Stimulated activated CD4-positive, alpha-beta T cell treated with anti-CD3 and anti-CD28 coated beads, Interleukin-1b, Interleukin-23, amount 100 ng/mL, for 24 hours (primary cell): ENCODE data around the gene CLSTN2.

Experiments used
- DNase-seq, 4 experiments: peaks; one replicate each; pipeline ENCODE4 v3.0.0-alpha.2; 2020; ENCODE audit warnings: low read depth in 4 of 4, low spot score in 1 of 4

Gene CLSTN2

GRCh38 chr3:140006331-140006730 is 71.3 kb downstream of the CLSTN2 start:
- no peak for DNase-seq

- no peak for DNase-seq
Observed at GRCh38 chr3:140007081-140007480, 72.1 kb downstream of the CLSTN2 start.

DNA sequence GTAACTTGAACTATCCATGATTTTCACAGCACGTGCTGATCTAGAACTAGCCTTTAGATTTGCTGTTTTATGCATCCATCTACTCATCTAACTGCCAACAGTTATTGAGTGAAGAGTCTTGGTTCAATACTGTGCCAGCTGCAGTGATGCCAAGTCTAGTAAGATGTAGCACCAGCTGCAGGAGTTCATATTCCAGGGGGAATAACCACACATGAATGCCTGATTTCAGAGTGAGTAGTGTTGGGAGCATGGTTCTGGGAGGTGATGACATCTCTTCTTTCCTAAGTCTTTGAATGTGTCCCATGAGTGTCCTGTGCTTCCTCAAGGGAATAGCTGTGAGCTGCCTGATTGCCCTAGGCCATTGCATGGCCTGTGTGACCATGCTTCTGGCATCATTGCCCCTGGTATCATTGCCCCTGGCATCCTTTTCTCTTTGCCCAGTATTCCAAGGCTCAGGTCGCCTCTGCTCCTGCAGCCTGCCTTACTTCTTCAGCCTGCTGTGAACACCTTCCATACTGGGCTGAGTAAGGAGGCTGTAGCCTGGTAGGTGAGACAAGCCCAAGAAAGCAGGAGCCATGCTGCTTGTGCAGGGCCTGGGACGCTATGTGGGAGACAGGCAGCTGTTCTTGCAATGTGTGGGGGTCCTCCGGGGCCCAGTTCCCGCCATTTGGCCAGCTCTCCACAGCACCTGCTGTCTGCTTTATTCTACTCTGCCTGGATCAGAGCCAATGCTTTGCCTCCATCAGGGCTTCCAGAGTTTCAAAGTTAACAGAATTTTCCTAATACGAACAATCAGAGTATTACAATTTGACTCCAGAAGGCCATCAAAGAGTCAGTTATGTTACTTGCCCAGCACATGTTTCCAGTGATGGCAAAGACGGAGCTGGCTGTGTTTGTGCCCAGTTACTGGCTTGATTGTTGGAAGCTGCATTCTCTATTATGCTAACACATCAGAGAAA is 73.2 kb downstream of the CLSTN2 start:
- DNase-seq: no peak

DNA sequence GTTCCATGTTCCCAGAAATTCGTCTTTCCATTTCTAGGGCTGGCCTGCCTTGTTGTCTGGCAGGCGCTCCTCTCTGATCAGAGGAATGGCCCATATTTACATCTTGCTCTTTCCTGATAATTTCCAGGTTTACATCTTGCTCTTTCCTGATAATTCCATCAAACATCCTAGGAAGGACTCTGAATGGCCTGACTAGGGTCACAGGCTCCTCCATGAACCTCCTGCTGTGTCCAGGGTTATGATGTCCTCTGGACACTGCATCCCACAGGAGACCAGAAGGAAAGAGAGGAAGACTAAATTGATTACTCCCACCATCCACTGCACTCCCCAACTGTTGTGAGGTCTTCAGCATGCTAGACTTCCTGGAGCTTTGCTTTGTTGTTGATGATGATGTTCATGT is 75.4 kb downstream of the CLSTN2 start:
- no peak for DNase-seq

GRCh38 chr3:140011086-140011485 is 76.1 kb downstream of the CLSTN2 start:
- DNase-seq: no peak

GRCh38 chr3:140011611-140012277 is 76.8 kb downstream of the CLSTN2 start:
- no peak for DNase-seq

DNA sequence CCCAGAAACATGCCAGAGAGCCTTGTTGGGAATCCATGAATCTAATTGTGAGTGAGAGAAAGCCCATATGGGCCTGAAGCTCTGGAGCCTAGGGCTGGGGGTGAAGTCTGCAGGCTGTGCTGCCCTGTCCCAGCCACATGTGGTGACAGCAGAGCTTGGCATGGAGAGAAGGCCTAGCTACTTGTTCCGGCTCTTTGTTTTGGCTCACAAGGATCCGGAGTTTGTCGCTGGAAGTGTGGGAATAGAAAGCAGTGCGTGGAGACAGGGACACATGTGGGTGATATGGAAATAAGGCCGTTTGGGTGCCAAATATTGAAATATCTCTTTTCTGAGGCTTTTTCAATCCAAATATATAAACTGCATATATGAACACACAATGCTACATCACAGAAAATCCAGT is 78.2 kb downstream of the CLSTN2 start:
- no peak for DNase-seq

DNA sequence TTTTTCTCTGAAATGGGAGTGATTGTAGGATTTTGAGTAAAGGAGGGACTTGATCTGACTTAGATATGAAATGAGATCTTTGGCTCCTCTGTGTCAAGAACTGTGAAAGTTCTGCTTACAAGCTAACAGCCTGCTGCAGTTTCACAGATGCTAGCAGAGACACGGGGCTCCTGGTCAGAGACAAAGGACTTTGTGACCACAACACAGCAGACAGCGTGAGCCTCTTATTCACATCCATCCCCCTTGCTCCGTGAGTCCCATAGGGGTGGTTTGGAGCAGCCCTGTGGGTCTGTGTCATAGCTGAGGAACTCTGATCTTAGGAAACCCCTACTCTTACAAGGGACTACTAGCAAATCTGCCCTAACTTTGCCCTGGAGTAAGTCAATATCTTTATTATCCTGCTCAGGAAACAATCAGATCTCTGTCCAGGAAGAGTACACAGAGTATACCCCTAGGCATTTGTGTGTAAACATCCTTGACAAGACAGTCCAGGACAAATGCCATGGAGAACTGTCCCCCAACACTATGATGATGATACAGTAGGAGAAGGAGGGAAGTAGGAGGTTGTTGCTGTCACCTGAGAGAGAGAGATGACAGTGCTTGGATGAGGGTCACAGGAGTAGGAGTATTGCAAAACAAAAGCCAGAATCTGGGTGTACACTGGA is 80.0 kb downstream of the CLSTN2 start:
- no peak for DNase-seq

- no peak for DNase-seq
Observed at GRCh38 chr3:140015741-140016140, 80.8 kb downstream of the CLSTN2 start.

DNA sequence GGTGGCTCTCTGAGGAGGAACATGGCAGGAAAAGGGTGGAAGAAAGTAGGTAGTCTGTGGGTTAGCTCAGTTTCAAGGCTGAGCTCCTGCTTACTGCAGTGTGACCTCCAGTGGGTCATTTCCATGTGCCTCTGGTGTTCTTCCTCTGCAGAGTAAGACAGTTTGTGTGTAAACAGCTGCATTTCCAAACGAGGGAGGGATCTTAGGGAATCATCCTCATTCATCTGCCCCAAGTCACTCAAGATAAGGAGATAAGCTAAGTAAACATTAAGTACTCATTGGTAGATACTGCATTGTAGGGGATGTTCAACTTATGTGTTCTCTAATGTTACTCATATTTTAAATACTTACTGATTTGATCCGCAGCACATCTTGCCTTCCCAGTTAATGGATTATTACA is 83.6 kb downstream of the CLSTN2 start:
- DNase-seq: no peak

DNA sequence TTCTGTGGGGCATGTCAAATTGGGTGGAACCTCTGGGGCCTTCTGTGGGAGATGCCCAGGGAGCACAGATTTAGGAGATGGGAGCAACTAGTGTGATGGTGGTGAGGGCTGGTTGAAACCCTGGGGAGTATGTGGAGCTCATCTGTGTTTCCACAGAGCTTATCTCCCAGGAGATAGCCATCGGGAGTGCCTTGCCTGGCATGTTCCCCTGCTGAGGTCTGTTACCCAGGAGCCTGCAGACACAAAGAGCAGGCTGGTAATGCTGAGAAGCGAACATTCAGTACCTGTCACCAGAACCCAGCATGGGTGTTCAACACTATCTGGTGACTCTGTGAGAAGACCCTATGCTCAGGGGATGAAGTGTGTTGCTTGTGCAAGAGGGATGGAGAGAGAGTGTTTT is 85.0 kb downstream of the CLSTN2 start:
- DNase-seq: no peak

DNA sequence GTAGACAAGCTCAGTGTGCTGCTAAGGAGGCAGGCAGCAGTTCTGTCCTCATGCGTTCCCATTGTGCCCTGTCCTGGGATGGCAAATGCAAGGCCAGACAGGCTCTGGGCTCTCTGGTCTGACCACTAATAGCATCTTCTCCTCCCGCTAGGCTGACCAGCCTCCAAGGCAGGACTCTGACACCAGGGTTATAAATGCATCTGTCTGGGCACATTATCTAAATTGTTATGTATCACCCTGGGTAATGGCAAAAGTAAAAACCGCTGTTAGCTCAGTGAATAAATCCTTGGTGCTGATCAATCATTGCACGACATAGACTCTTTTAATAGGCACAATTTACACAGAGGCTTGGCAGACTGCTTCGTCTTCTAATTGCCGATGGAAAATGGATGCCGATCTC is 85.6 kb downstream of the CLSTN2 start:
- DNase-seq: no peak

- no peak for DNase-seq
Observed at GRCh38 chr3:140021269-140021668, 86.3 kb downstream of the CLSTN2 start.

DNA sequence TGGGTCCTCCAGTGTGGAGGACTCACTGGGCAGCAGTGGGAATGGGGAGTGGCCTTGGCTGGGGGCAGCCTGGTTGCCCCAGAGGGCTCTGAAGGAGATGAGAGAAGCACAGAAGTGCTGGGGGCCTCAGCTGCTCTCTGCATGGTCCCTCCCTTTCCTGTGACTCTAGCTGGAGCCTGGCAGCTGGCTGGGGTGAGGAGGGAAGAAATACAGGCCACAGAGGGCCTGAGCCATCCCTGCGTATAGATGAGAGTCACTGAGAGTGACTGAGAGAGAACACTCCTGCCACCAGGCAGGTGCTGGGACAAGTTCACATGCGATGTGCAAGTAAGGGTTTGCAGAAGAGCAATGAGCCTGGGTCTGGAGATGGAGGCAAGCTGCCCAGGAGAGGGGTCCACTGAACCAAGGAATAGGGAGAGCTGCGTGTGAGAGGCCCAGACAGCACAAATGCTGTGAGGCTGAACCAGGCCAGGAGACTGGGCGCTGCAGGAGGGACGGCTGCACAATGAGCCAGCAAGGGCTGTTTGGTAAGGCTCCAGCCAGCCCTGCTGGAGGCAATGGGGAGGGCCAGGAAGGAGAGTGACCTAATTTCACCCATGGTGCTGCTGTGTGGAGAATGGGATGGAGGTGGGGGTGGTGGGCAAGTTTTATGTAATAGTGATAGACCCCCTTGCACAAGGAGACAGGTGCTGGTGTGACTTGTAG is 87.2 kb downstream of the CLSTN2 start:
- DNase-seq: no peak

GRCh38 chr3:140023616-140024530 is 88.9 kb downstream of the CLSTN2 start:
- no peak for DNase-seq

DNA sequence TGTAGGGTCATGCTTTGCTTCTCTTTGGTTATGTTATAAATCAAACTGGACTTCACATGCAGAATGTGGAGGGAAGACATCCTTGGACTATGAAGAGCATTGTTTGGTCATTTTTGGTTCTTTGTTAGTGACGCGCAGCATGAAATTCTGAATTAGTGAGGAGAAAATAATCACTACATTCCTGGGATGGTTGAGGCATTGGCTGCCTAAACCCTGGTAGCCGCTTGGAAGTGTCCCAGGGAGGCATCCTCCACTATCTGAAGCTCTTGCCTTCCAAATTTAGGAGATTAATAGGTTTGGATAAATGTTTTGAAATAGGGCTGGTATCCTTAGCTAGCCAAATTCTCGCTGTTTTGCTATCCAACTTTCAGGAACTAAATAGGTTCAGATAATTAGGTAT is 96.2 kb downstream of the CLSTN2 start:
- DNase-seq: no peak

DNA sequence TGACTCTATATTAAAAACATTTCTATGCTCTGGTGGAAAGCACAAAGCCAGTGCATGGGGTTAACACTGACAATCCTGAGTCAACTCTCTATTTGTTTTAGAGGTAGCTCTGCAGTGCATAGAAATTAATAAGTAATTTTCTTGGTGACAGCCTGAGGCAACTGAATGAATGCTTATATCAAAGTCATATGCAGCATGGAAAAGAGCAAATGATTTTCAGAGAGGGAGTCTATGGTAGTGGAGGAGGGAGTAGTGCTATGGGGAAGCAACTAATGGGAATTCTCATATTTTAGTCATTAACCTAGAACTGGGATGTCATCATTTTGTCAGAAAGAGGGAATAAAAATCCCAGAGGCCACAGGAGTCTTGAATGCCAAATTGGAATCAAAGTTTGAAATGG is 99.1 kb downstream of the CLSTN2 start:
- DNase-seq: no peak

GRCh38 chr3:140035871-140036270 is 100.9 kb downstream of the CLSTN2 start:
- no peak for DNase-seq

DNA sequence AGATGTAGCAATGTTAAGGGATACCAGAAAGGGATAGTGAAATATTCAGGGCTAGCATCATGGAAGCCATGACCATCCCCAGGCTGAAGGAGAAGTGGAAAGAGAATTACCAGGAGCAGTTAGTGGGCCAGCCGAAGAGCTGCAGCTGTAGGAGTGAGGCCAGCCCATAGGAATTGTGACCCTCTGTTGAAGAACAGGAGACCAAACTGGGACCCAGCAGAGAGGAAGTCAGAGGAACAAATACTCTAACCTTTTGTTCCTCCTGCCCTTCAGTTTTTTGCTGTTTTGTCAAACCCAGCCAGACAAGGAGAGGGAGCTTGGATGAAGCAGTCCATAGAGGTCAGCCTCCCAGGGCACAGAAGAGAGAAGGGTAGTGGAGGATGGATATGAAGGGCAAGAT is 115.4 kb downstream of the CLSTN2 start:
- no peak for DNase-seq
